Neural progenitor cell (in vitro differentiated cells): ENCODE measurements around the gene PROM2.

ENCODE experiments used
- CTCF ChIP-seq: fragments of 200-600 bp; sonication (generic); IDR thresholded peaks from 2 replicates; pipeline ENCODE4 v1.5.1; 2017; ENCODE audit warnings: antibody characterized with exemption, mild to moderate bottlenecking
- EZH2 ChIP-seq: fragments of 200-600 bp; sonication (generic); IDR thresholded peaks from 2 replicates; pipeline ENCODE4 v1.6.1; 2017; ENCODE audit warnings: antibody characterized with exemption, mild to moderate bottlenecking, moderate library complexity
- EZH2phosphoT487 ChIP-seq: fragments of 200-600 bp; sonication (generic); IDR thresholded peaks from 2 replicates; pipeline ENCODE4 v1.6.1; 2017; ENCODE audit warnings: antibody characterized with exemption

- TF ChIP-seq CTCF (no peak), EZH2 (no peak), EZH2phosphoT487 (no peak)
Measured at GRCh38 chr2:95260028-95261023, 13.9 kb upstream of the PROM2 start.
